K562 (cell line): ENCODE measurements around the gene MTX3. TPM values are rescaled to one million over a fixed set of nuclear protein-coding genes. Genes with fewer than 3 reads are reported as not detected.

Source experiments
- ATAC-seq: fragments of 200-7000 bp; cut with Tn5 transposase; 3 replicates; pipeline ENCODE4 v1.9.1; 2020; ENCODE audit warnings: moderate library complexity
- BruUV-seq: library from RNA; stranded (reverse); fragments of 400-500 nt; replicated peaks from 2 replicates; lab custom pipeline; 2021; lab: Mats Ljungman, UMichigan
- CTCF ChIA-PET: fragments of 300-600 bp; formaldehyde crosslinking; extraction: SDS; loops from one replicate; lab custom pipeline; 2021; ENCODE audit warnings: low intra/inter-chr PET ratio; lab: Yijun Ruan, JAX
- POLR2A ChIA-PET: fragments of 300-600, 350-650 bp; sonication (Branson Sonifier 250); formaldehyde crosslinking; extraction: SDS; loops from one replicate; lab custom pipeline; 2021; ENCODE audit warnings: antibody characterized with exemption, inconsistent platforms; lab: Yijun Ruan, JAX
- DNase-seq, 4 experiments: peaks; one replicate each; pipeline versions ENCODE4 v3.0.0 to v3.0.0-alpha.2; 2011 to 2018; ENCODE audit warnings: low spot score in 3 of 4, mixed read lengths in 3 of 4; ENCODE audit errors: extremely low read depth in 1 of 4
- FAIRE-seq: peaks from 2 replicates; lab custom pipeline; 2011; peaks lifted over from hg19 to GRCh38; lab: Jason Lieb, UNC
- H2AFZ ChIP-seq: 2 replicates; pipeline ENCODE4 v1.6.0; 2011; ENCODE audit warnings: low read depth, low read length, control low read depth, inconsistent platforms
- H3K27ac ChIP-seq: fragments of 200-600 bp; 3 replicates; pipeline ENCODE4 v1.8.0; 2011; ENCODE audit warnings: low read depth, mild to moderate bottlenecking, control low read depth, inconsistent platforms, low read length, moderate library complexity, mixed read lengths; ENCODE audit errors: extremely low read depth
- H3K27me3 ChIP-seq, 2 experiments: fragments of 300-600 bp in 1 of 2; 2 replicates in 1 of 2; 3 replicates in 1 of 2; pipeline versions ENCODE4 v1.6.0 to v1.8.0; 2011; ENCODE audit warnings: inconsistent platforms in 2 of 2, low read length in 2 of 2, mild to moderate bottlenecking in 1 of 2, mixed read lengths in 1 of 2, moderate library complexity in 1 of 2; ENCODE audit not compliant: control insufficient read depth in 2 of 2, insufficient read depth in 2 of 2
- H3K36me3 ChIP-seq: fragments of 300-600 bp; 3 replicates; pipeline ENCODE4 v1.8.0; 2011; ENCODE audit warnings: mild to moderate bottlenecking, low read length, inconsistent platforms; ENCODE audit not compliant: control insufficient read depth, insufficient read depth
- H3K4me1 ChIP-seq, 2 experiments: fragments of 200-600 bp in 1 of 2; replicated peaks in 1 of 2; 2 replicates in 1 of 2; 3 replicates in 1 of 2; pipeline versions ENCODE4 v1.5.1 to v1.8.0; 2011; ENCODE audit warnings: inconsistent platforms in 2 of 2, low read length in 2 of 2, mild to moderate bottlenecking in 1 of 2, mixed read lengths in 1 of 2, moderate library complexity in 1 of 2; ENCODE audit not compliant: control insufficient read depth in 2 of 2, insufficient read depth in 2 of 2
- H3K4me2 ChIP-seq: 2 replicates; pipeline ENCODE4 v1.6.1; 2011; ENCODE audit warnings: low read length, control low read depth, inconsistent platforms, mixed read lengths; ENCODE audit not compliant: insufficient read depth
- H3K4me3 ChIP-seq: fragments of 200-600 bp; sonication (generic), shearing (Covaris generic); 2 replicates; pipeline ENCODE4 v1.5.1; 2016; ENCODE audit warnings: control low read depth, inconsistent platforms
- H3K79me2 ChIP-seq: fragments of 200-600 bp; 3 replicates; pipeline ENCODE4 v1.8.0; 2011; ENCODE audit warnings: low read length, inconsistent platforms; ENCODE audit not compliant: control insufficient read depth, insufficient read depth
- H3K9ac ChIP-seq, 2 experiments: 2 replicates each; pipeline versions ENCODE4 v1.6.0 to v1.6.1; 2011; ENCODE audit warnings: low read depth in 2 of 2, low read length in 2 of 2, control low read depth in 1 of 2, inconsistent platforms in 1 of 2, mild to moderate bottlenecking in 1 of 2, mixed read lengths in 1 of 2; ENCODE audit not compliant: insufficient read depth in 1 of 2
- H3K9me1 ChIP-seq: one replicate; pipeline ENCODE4 v1.6.0; 2011; ENCODE audit warnings: inconsistent platforms, mild to moderate bottlenecking, low read length, moderate library complexity; ENCODE audit not compliant: control insufficient read depth, insufficient read depth
- H3K9me3 ChIP-seq: replicated peaks from 2 replicates; pipeline ENCODE4 v1.5.1; 2011; ENCODE audit warnings: low read depth, low read length, inconsistent platforms; ENCODE audit not compliant: control insufficient read depth, insufficient read depth
- H4K20me1 ChIP-seq: replicated peaks from 2 replicates; pipeline ENCODE4 v1.6.1; 2011; ENCODE audit warnings: low read length, inconsistent platforms, mixed read lengths; ENCODE audit not compliant: control insufficient read depth, insufficient read depth
- CBX3 ChIP-seq, 2 experiments: IDR thresholded peaks; 1 replicate in 1 of 2; 2 replicates in 1 of 2; pipeline ENCODE4 v1.6.1; 2012; ENCODE audit warnings: inconsistent platforms in 2 of 2, low read length in 2 of 2, borderline replicate concordance in 1 of 2, control low read depth in 1 of 2
- CC2D1A ChIP-seq: fragments of 450-650 bp; IDR thresholded peaks from 2 replicates; pipeline ENCODE4 v1.6.1; 2017; ENCODE audit warnings: mild to moderate bottlenecking
- CHD2 ChIP-seq: IDR thresholded peaks from 2 replicates; pipeline ENCODE4 v1.6.1; 2011; ENCODE audit warnings: low read depth, low read length
- GMEB1 ChIP-seq: fragments of 250-450 bp; sonication (Bioruptor Pico); IDR thresholded peaks from 2 replicates; pipeline ENCODE4 v1.4.0; 2020; ENCODE audit warnings: mild to moderate bottlenecking
- WGBS: fragments of 100-300 bp; shearing (Covaris generic); methylation state at CpG from one replicate; pipeline ENCODE4 v1.1.6; 2016; ENCODE audit warnings: low coverage, mixed read lengths; ENCODE audit not compliant: insufficient coverage; ENCODE audit errors: missing lambda C conversion rate; 5-methylcytosine and 5-hydroxymethylcytosine counted together
- in situ Hi-C: fragments of 300-500 bp; cut with MboI; formaldehyde crosslinking; loops from 4 replicates; pipeline ENCODE4 v1.15.0; 2018; ENCODE audit warnings: inconsistent platforms, mixed read lengths
- intact Hi-C: fragments of 100-400 bp; cut with micrococcal nuclease; formaldehyde crosslinking; loops from 2 replicates; pipeline ENCODE4 v1.14.2; 2022
- polyA plus RNA-seq, 8 experiments: library from polyadenylated mRNA; depleted of rRNA in 4 of 8; stranded (reverse) in 5 of 8; unstranded in 3 of 8; fragments of >200 nt; fragmentation: Nextera tagmentation in 2 of 8; fragmentation: Illumina TruSeq in 1 of 8; extraction: Ambion mirVana in 2 of 8; extraction: Trizol in 1 of 8; gene quantifications; 2 replicates each; pipeline versions ENCODE4 v1.2.1 to v1.2.3, GENCODE V29; 2011 to 2014; ENCODE audit warnings: inconsistent platforms in 1 of 8, missing spikeins in 1 of 8
- total RNA-seq, 7 experiments: library from RNA; depleted of rRNA in 6 of 7; stranded (reverse); fragments of >200 nt in 6 of 7; fragmentation: Illumina TruSeq in 2 of 7; extraction: Trizol in 2 of 7; gene quantifications; 2 replicates each; pipeline versions ENCODE4 v1.2.1 to v1.2.3, GENCODE V29; 2011 to 2021; ENCODE audit warnings: low replicate concordance in 1 of 7

Gene MTX3
- total and polyA plus RNA-seq, 9 of the 15 experiments (the other 6 are each of a cell fraction or from before 2014, with no cell fraction given): 0.04 to 0.36 (median 0.15) TPM; not detected in 1

DNA sequence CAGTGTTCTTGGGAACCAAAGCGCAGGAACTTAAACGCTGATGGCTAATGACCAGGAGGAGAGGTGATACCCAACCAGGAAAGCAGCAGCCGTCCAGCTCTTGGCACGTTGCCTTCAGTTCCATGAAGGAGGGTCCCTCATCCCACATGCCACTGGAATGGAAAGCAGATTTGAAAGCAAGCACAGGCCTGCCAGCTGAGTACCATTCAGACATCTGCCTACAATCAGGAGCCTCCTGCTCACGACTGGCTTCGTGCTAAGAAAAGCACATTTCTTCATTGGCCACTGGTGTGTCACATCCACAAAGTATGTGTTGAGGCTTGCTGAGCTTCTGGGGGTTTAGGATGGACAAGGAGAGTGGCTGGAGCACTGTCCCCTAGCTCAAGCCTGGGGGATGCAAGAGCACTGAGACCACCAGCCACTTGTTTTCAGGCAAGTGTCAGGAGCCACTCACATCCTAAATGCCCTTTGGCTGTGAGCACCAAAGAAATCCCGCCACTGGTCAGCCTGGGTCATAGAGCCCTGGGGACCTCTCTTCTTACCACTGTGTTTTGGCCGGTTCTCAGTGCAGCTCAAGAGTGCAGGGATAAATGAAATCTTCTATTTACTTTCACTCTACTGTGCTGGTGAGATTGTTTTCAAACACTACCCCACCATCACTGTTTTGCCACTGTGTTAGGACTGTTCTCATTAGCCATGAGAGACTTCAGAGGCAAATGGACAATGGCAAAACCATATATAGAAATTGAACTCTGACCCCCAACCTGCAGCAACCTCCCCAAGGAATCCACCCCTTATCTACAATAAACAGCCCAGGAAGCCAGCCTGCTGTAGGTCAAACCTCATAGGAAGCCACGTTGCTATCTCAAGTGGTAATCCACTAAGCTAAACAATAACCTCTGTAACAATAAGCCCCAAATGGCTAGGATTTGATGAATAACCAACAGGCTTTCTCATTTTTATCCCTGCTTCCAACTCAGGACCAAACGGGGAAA, 58.3 kb downstream of the MTX3 start:
- CTCF ChIA-PET: no interaction called here
- TF ChIP-seq CC2D1A (no peak), GMEB1 (CRISPR knock-in tag) (no peak), CBX3 (IDR thresholded peaks at IDR 0.05; ENCODE audit: borderline replicate concordance in 1 of 2, low read length in 2 of 2) (0 out of 3 replicates have a peak, but pooled peaks of 1 of the 2 experiments have one; percentile 23), CHD2 (no peak)
- H3K27me3 ChIP-seq: peaks cover 0 to 8% of the 10 kb centered on the region in 2 experiments; a peak in 2 of 5 replicates
- H3K79me2 ChIP-seq: no peaks in the 10 kb centered on the region
- H3K9me3 ChIP-seq: no peaks in the 10 kb centered on the region
- 2% methylated on average over 10 of the region's 10 CpGs for WGBS
- POLR2A ChIA-PET: no interaction called here
- DNase-seq (no peak), ATAC-seq (no peak), FAIRE-seq (no peak)
- no peak overlapping the region for H3K27ac ChIP-seq
- no peak overlapping the region for H2AFZ ChIP-seq
- in situ Hi-C loops: no loop called here
- no peaks in the 10 kb centered on the region for H4K20me1 ChIP-seq
- intact Hi-C loops: no loop called here
- H3K4me2 ChIP-seq: no peak overlapping the region
- H3K36me3 ChIP-seq: no peaks in the 10 kb centered on the region
- H3K9me1 ChIP-seq: no peaks in the 10 kb centered on the region
- H3K4me3 ChIP-seq: no peak overlapping the region
- no TSS peak for BruUV-seq
- no peak overlapping the region for H3K9ac ChIP-seq
- H3K4me1 ChIP-seq: no peaks in the 10 kb centered on the region
